Pancreas (tissue), 10 donors: Measurements from ENCODE around the gene ANXA2R. TPM values are rescaled to one million over a fixed set of nuclear protein-coding genes. Genes with fewer than 3 reads are reported as not detected.
"Not testable (repeated sequence)": the region's sequence is repeated elsewhere in the genome, so short reads cannot be mapped to it uniquely, and the experiment has no call there.

Experiments used
- ATAC-seq, 4 donors: fragments of 200-7000 bp; cut with Tn5 transposase; one replicate each; pipeline versions ENCODE4 v1.8.0 to v1.9.1; 2020; ENCODE audit warnings: mild to moderate bottlenecking in 4 of 4, moderate library complexity in 4 of 4
- DNase-seq, 6 donors: peaks; one replicate each; pipeline ENCODE4 v3.0.0-alpha.2; 2020
- FAIRE-seq: peaks from 2 replicates; lab custom pipeline; 2012; peaks lifted over from hg19 to GRCh38; lab: Jason Lieb, UNC
- H3K27ac ChIP-seq, 4 donors: fragments of 200-600 bp; sonication (generic); 1 replicate in 3 of 4; 2 replicates in 1 of 4; pipeline versions ENCODE4 v1.5.0 to v1.8.0; 2020
- H3K27me3 ChIP-seq, 4 donors: fragments of 200-600 bp; one replicate each; pipeline ENCODE4 v1.8.0; 2021
- H3K36me3 ChIP-seq, 3 donors: fragments of 200-600 bp; sonication (generic) in 1 of 3; one replicate each; pipeline versions ENCODE4 v1.5.0 to v1.8.0; 2020 to 2021
- H3K4me1 ChIP-seq, 3 donors: fragments of 200-600 bp; one replicate each; pipeline ENCODE4 v1.8.0; 2021
- H3K4me3 ChIP-seq, 4 donors: fragments of 200-600 bp; sonication (generic) in 2 of 4; one replicate each; pipeline versions ENCODE4 v1.5.0 to v1.8.0; 2020 to 2021
- H3K9me3 ChIP-seq, 4 donors: fragments of 200-600 bp; one replicate each; pipeline ENCODE4 v1.8.0; 2021
- CTCF ChIP-seq, 4 donors: fragments of 200-600 bp; sonication (generic) in 3 of 4; IDR thresholded peaks; one replicate each; pipeline versions ENCODE4 v1.5.0 to v1.8.0; 2021; ENCODE audit warnings: antibody characterized with exemption in 4 of 4
- WGBS, 2 donors: extraction: QIAGEN DNeasy Blood & Tissue Kit; methylation state at CpG; one replicate each; pipeline ENCODE4 v1.1.7; 2013; 5-methylcytosine and 5-hydroxymethylcytosine counted together
- intact Hi-C, 3 donors: fragments of 100-400 bp; cut with DNase I; formaldehyde crosslinking; loops; one replicate each; pipeline versions ENCODE4 v1.11.1 to v1.14.2; 2022
- polyA plus RNA-seq, 2 donors: library from polyadenylated mRNA; stranded (reverse); fragments of 200-250 nt; gene quantifications; one replicate each; pipeline ENCODE4 v1.2.3, GENCODE V29; 2013
- total RNA-seq, 6 donors: library from RNA; stranded (reverse); fragmentation: NEBNext Ultra II Directional in 4 of 6; extraction: Animal tissue kit (Norgen Biotek cat#: 25700) in 4 of 6; gene quantifications; one replicate each; pipeline versions ENCODE4 v1.2.1 to v1.2.4, GENCODE V29; 2021 to 2023
- donor health status: healthy with polysubstance abuse.
- donor health status: DM: no; HTN: no; CAD: no; lungs with moderate emphysema.
- donor health status: DM: no; HTN: no; CAD: no.
- donor health status: control.
- donor health status: control.
- donor health status: Bipolar disorder and iron deficiency.
- donor health status: DM: yes; HTN: yes; CAD: no.
- donor health status: DM: no; HTN: no; CAD: no.
- donor health status: DM: no; HTN: no; CAD: no.
- donor health status: DM: yes; HTN: yes; CAD: no.

The ANXA2R gene
- total and polyA plus RNA-seq, 8 donors = 0.32 to 1.9 (median 0.62) TPM

GRCh38 chr5:43027054-43027785 lies 12.9 kb downstream of the ANXA2R start:
- DNase-seq (no peak), FAIRE-seq (no peak), ATAC-seq (no peak)
- WGBS, 2 donors = 69 to 85% methylated on average over 7 of the region's 7 CpGs
- no peak overlapping the region for H3K4me3 ChIP-seq
- H3K27ac ChIP-seq = no peak overlapping the region
- TF ChIP-seq CTCF (IDR thresholded peaks at IDR 0.05) = no peak
- intact Hi-C loops = no loop called here
- H3K27me3 ChIP-seq = peaks cover 0 to 22% (median 2%) of the 10 kb centered on the region in 4 donors
- no peaks in the 10 kb centered on the region for H3K4me1 ChIP-seq
- H3K9me3 ChIP-seq = no peaks in the 10 kb centered on the region
- no peaks in the 10 kb centered on the region for H3K36me3 ChIP-seq

- H3K4me3 ChIP-seq, DNase-seq, ATAC-seq, H3K36me3 ChIP-seq, H3K4me1 ChIP-seq, H3K9me3 ChIP-seq, FAIRE-seq, intact Hi-C loops, H3K27ac ChIP-seq: not testable (repeated sequence)
- peaks cover 0 to 40% (median 5%) of the 10 kb centered on the region in 4 donors for H3K27me3 ChIP-seq
- WGBS, 2 donors = 34 to 45% methylated on average over 25 of the region's 25 CpGs
Observed at GRCh38 chr5:43025184-43025950, 14.8 kb downstream of the ANXA2R start.

GRCh38 chr5:43024217-43024616 lies 15.9 kb downstream of the ANXA2R start:
- no peak for FAIRE-seq
- ATAC-seq = no peak
- no peak for DNase-seq
- 46 to 47% methylated on average over 6 of the region's 6 CpGs for WGBS, 2 donors
- Histone ChIP-seq H3K4me3 (no peak overlapping the region), H3K9me3 (no peaks in the 10 kb centered on the region), H3K27me3 (peaks cover 0 to 51% (median 9%) of the 10 kb centered on the region in 4 donors), H3K4me1 (no peaks in the 10 kb centered on the region), H3K27ac (no peak overlapping the region), H3K36me3 (no peaks in the 10 kb centered on the region)
- TF ChIP-seq CTCF (IDR thresholded peaks at IDR 0.05) = no peak
- intact Hi-C loops = no loop called here

- 58 to 61% methylated on average over 2 of the region's 2 CpGs for WGBS, 2 donors
- FAIRE-seq = no peak
Observed at GRCh38 chr5:43021151-43021550, 19.0 kb downstream of the ANXA2R start.

More at GRCh38 chr5:43021151-43021550, 19.0 kb downstream of the ANXA2R start:
- DNase-seq = no peak
- Histone ChIP-seq H3K27me3 (peaks cover 0 to 75% (median 12%) of the 10 kb centered on the region in 4 donors), H3K4me1 (no peaks in the 10 kb centered on the region), H3K4me3 (no peak overlapping the region), H3K27ac (no peak overlapping the region), H3K9me3 (no peaks in the 10 kb centered on the region), H3K36me3 (no peaks in the 10 kb centered on the region)
- TF ChIP-seq CTCF (IDR thresholded peaks at IDR 0.05) = no peak
- no peak for ATAC-seq
- intact Hi-C loops = no loop called here
